Smooth muscle cell (in vitro differentiated cells): ENCODE measurements around the gene PTPRN2. TPM values are rescaled to one million over a fixed set of nuclear protein-coding genes. Genes with fewer than 3 reads are reported as not detected.

Experiments
- DNase-seq: peaks from one replicate; lab custom pipeline; 2025; ENCODE audit not compliant: unreplicated experiment; lab: John Stamatoyannopoulos, UW
- H2AFZ ChIP-seq: fragments of 200-600 bp; sonication (generic); 2 replicates; pipeline ENCODE4 v1.6.0; 2016; ENCODE audit warnings: antibody characterized with exemption, low read depth, mild to moderate bottlenecking
- H3F3A ChIP-seq: fragments of 200-600 bp; sonication (generic); 2 replicates; pipeline ENCODE4 v1.6.0; 2017; ENCODE audit warnings: antibody characterized with exemption, low read depth
- H3K27ac ChIP-seq: fragments of 200-600 bp; sonication (generic); 2 replicates; pipeline ENCODE4 v1.5.1; 2016; ENCODE audit warnings: low read depth, mild to moderate bottlenecking
- H3K27me3 ChIP-seq: fragments of 200-600 bp; sonication (generic); 2 replicates; pipeline ENCODE4 v1.6.1; 2016; ENCODE audit warnings: low read depth, mild to moderate bottlenecking
- H3K36me3 ChIP-seq: fragments of 200-600 bp; sonication (generic); 2 replicates; pipeline ENCODE4 v1.5.1; 2016; ENCODE audit warnings: low read depth
- H3K4me1 ChIP-seq: fragments of 200-600 bp; sonication (generic); 2 replicates; pipeline ENCODE4 v1.5.1; 2016; ENCODE audit warnings: low read depth
- H3K4me2 ChIP-seq: fragments of 200-600 bp; sonication (generic); 2 replicates; pipeline ENCODE4 v1.6.0; 2016; ENCODE audit warnings: mild to moderate bottlenecking
- H3K4me3 ChIP-seq: fragments of 200-600 bp; sonication (generic); 2 replicates; pipeline ENCODE4 v1.5.1; 2016; ENCODE audit warnings: mild to moderate bottlenecking
- H3K79me2 ChIP-seq: fragments of 200-600 bp; sonication (generic); 2 replicates; pipeline ENCODE4 v1.6.0; 2016; ENCODE audit warnings: low read depth, mild to moderate bottlenecking
- H3K9ac ChIP-seq: fragments of 200-600 bp; sonication (generic); 2 replicates; pipeline ENCODE4 v1.6.0; 2016; ENCODE audit warnings: low read depth
- H3K9me3 ChIP-seq: fragments of 200-600 bp; sonication (generic); replicated peaks from 2 replicates; pipeline ENCODE4 v1.5.1; 2016; ENCODE audit warnings: low read depth
- H4K20me1 ChIP-seq: fragments of 200-600 bp; sonication (generic); 2 replicates; pipeline ENCODE4 v1.6.0; 2016; ENCODE audit warnings: low read depth
- WGBS: methylation state at CpG from one replicate; pipeline ENCODE4 v1.1.7; 2016; ENCODE audit warnings: low lambda C conversion rate; 5-methylcytosine and 5-hydroxymethylcytosine counted together
- polyA plus RNA-seq: library from polyadenylated mRNA; unstranded; fragments of >200 nt; fragmentation: Nextera tagmentation; extraction: Ambion mirVana; gene quantifications from 2 replicates; pipeline ENCODE4 v1.2.1, GENCODE V29; 2016
- total RNA-seq: library from RNA; depleted of rRNA; stranded (reverse); fragments of >200 nt; gene quantifications from 2 replicates; pipeline ENCODE4 v1.2.3, GENCODE V29; 2014
- TF ChIP-seq, protein P1 (sequence below): fragments of 200-600 bp; sonication (generic); IDR thresholded peaks from 2 replicates; pipeline ENCODE4 v1.5.1; 2017; ENCODE audit warnings: borderline replicate concordance, mild to moderate bottlenecking, antibody characterized with exemption; ENCODE audit not compliant: insufficient read depth, poor library complexity, severe bottlenecking

PTPRN2 gene
- total and polyA plus RNA-seq, 2 experiments from 2014 or later: 0.09 to 0.87 TPM

DNA sequence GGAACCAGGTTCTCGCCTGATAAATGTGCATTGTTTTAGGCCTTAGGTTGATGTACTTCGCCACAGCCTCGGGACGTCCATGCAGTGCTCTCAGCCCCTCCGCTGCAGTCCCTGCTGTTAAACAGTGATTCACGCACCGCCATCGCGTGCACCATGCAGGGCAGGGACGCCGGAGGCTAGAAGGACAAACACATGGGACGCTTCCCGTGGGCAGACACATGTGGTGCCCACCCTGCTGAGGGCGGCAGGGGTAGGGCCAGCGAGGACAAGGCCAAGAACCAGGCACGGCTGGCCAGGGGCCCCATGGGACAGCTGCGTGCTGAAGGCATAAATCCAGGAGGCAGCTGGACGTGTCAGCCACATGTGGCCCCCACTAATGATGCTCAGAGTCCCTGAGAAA lies 394.7 kb downstream of the PTPRN2 start:
- H3K4me3 ChIP-seq: no peak overlapping the region
- no peak overlapping the region for H3K9ac ChIP-seq
- no peak for DNase-seq
- no peaks in the 10 kb centered on the region for H3K27me3 ChIP-seq
- TF ChIP-seq, protein P1, sequence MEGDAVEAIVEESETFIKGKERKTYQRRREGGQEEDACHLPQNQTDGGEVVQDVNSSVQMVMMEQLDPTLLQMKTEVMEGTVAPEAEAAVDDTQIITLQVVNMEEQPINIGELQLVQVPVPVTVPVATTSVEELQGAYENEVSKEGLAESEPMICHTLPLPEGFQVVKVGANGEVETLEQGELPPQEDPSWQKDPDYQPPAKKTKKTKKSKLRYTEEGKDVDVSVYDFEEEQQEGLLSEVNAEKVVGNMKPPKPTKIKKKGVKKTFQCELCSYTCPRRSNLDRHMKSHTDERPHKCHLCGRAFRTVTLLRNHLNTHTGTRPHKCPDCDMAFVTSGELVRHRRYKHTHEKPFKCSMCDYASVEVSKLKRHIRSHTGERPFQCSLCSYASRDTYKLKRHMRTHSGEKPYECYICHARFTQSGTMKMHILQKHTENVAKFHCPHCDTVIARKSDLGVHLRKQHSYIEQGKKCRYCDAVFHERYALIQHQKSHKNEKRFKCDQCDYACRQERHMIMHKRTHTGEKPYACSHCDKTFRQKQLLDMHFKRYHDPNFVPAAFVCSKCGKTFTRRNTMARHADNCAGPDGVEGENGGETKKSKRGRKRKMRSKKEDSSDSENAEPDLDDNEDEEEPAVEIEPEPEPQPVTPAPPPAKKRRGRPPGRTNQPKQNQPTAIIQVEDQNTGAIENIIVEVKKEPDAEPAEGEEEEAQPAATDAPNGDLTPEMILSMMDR: no peak
- WGBS: 89% methylated on average over 18 of the region's 18 CpGs
- no peaks in the 10 kb centered on the region for H3K9me3 ChIP-seq
- H3K27ac ChIP-seq: no peak overlapping the region
- H3K79me2 ChIP-seq: no peaks in the 10 kb centered on the region
- H3K4me1 ChIP-seq: no peaks in the 10 kb centered on the region
- H2AFZ ChIP-seq: no peak overlapping the region
- H3F3A ChIP-seq: no peaks in the 10 kb centered on the region
- H4K20me1 ChIP-seq: no peaks in the 10 kb centered on the region
- no peak overlapping the region for H3K4me2 ChIP-seq
- H3K36me3 ChIP-seq: no peaks in the 10 kb centered on the region

- Histone ChIP-seq H4K20me1 (no peaks in the 10 kb centered on the region), H3K9ac (no peak overlapping the region), H3K27ac (no peak overlapping the region), H3K9me3 (no peaks in the 10 kb centered on the region), H2AFZ (no peak overlapping the region), H3K4me3 (no peak overlapping the region), H3K4me2 (no peak overlapping the region), H3F3A (no peaks in the 10 kb centered on the region), H3K4me1 (no peaks in the 10 kb centered on the region), H3K79me2 (no peaks in the 10 kb centered on the region), H3K36me3 (no peaks in the 10 kb centered on the region), H3K27me3 (no peaks in the 10 kb centered on the region)
- DNase-seq: no peak
- WGBS: 93% methylated on average over 28 of the region's 28 CpGs
- TF ChIP-seq, protein P1: no peak
Measured at GRCh38 chr7:158192184-158192835, 395.3 kb downstream of the PTPRN2 start.

DNA sequence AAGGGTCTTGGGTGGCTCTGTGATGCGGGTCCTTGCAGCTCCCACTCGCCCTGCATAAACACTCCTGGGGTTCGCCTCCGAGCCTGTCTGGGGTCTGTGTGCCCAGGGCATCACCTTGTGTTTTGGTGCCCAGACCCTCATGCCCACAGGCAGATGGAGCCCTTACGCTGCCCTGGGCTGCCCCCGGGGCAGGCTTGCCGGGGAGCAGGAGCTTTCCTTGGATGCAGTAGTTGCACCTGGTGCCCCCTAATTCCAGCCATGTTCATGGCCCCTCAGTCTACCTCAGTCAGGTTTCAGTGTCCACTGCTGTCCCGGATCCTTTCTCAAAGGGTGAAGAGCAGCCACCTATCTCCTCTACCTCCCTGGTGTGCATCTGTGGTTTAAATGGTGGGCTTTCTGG lies 396.0 kb downstream of the PTPRN2 start:
- no peaks in the 10 kb centered on the region for H3K27me3 ChIP-seq
- H2AFZ ChIP-seq: no peak overlapping the region
- no peak overlapping the region for H3K27ac ChIP-seq
- no peak overlapping the region for H3K9ac ChIP-seq
- TF ChIP-seq, protein P1: no peak
- no peaks in the 10 kb centered on the region for H3K9me3 ChIP-seq
- no peak for DNase-seq
- H3K79me2 ChIP-seq: no peaks in the 10 kb centered on the region
- H3K4me2 ChIP-seq: no peak overlapping the region
- H3K4me1 ChIP-seq: no peaks in the 10 kb centered on the region
- H3F3A ChIP-seq: no peaks in the 10 kb centered on the region
- WGBS: 94% methylated on average over 8 of the region's 8 CpGs
- H4K20me1 ChIP-seq: no peaks in the 10 kb centered on the region
- no peaks in the 10 kb centered on the region for H3K36me3 ChIP-seq
- H3K4me3 ChIP-seq: no peak overlapping the region

DNA sequence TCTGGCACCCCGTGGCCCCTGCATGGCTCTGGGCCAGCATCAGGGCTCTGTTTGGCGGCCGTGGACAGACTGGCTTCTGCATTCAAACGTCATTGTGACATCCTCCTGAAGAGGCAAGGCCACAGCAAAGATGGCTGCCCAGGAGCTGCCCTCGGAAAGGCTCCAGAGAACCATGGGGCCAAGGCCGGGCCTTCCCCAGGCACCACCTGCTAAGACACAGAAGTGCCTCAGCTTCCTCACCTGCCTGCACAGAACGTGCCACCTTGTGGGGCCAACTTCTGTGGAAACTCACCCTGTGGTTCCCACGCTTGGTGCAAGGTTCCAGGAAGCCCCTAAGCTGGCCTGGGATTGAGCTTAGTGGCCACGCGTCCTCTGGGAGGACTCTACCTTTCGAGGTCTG lies 396.9 kb downstream of the PTPRN2 start:
- Histone ChIP-seq H3K4me3 (no peak overlapping the region), H2AFZ (no peak overlapping the region), H3F3A (no peaks in the 10 kb centered on the region), H3K4me2 (no peak overlapping the region), H3K9ac (no peak overlapping the region), H3K27ac (no peak overlapping the region), H3K27me3 (no peaks in the 10 kb centered on the region), H3K79me2 (no peaks in the 10 kb centered on the region), H3K4me1 (no peaks in the 10 kb centered on the region), H4K20me1 (no peaks in the 10 kb centered on the region), H3K9me3 (no peaks in the 10 kb centered on the region), H3K36me3 (no peaks in the 10 kb centered on the region)
- 85% methylated on average over 11 of the region's 11 CpGs for WGBS
- DNase-seq: no peak
- TF ChIP-seq, protein P1: no peak
